Osteocyte (in vitro differentiated cells): ENCODE results near the gene GRAMD1B. TPM values are rescaled to one million over a fixed set of nuclear protein-coding genes. Genes with fewer than 3 reads are reported as not detected.

Source experiments
- DNase-seq: peaks from one replicate; pipeline ENCODE4 v3.0.0; 2021; ENCODE audit warnings: mixed read lengths; ENCODE audit not compliant: unreplicated experiment; ENCODE audit errors: extremely low spot score
- H3K27ac Mint-ChIP-seq: one replicate; pipeline ENCODE4 v1.8.0; 2021; ENCODE audit warnings: mild to moderate bottlenecking, mixed read lengths; ENCODE audit not compliant: unreplicated experiment
- H3K27me3 Mint-ChIP-seq: one replicate; pipeline ENCODE4 v1.8.0; 2021; ENCODE audit warnings: mixed read lengths; ENCODE audit not compliant: unreplicated experiment
- H3K36me3 Mint-ChIP-seq: one replicate; pipeline ENCODE4 v1.8.0; 2021; ENCODE audit warnings: mixed read lengths; ENCODE audit not compliant: unreplicated experiment
- H3K4me1 Mint-ChIP-seq: one replicate; pipeline ENCODE4 v1.8.0; 2021; ENCODE audit warnings: mixed read lengths; ENCODE audit not compliant: unreplicated experiment
- H3K4me3 Mint-ChIP-seq: one replicate; pipeline ENCODE4 v1.8.0; 2021; ENCODE audit warnings: mild to moderate bottlenecking, moderate library complexity, mixed read lengths; ENCODE audit not compliant: unreplicated experiment
- H3K9me3 Mint-ChIP-seq: one replicate; pipeline ENCODE4 v1.8.0; 2021; ENCODE audit warnings: mixed read lengths; ENCODE audit not compliant: unreplicated experiment
- CTCF ChIP-seq: fragments of 200-600 bp; sonication (generic); IDR thresholded peaks from 2 replicates; pipeline ENCODE4 v1.5.0; 2021; ENCODE audit warnings: antibody characterized with exemption, mild to moderate bottlenecking, moderate library complexity
- total RNA-seq: library from RNA; stranded (reverse); gene quantifications from 2 replicates; pipeline ENCODE4 v1.2.1, GENCODE V29; 2021

Gene GRAMD1B
- total RNA-seq, 1 donor from 2014 or later, result 1.9 TPM

DNA sequence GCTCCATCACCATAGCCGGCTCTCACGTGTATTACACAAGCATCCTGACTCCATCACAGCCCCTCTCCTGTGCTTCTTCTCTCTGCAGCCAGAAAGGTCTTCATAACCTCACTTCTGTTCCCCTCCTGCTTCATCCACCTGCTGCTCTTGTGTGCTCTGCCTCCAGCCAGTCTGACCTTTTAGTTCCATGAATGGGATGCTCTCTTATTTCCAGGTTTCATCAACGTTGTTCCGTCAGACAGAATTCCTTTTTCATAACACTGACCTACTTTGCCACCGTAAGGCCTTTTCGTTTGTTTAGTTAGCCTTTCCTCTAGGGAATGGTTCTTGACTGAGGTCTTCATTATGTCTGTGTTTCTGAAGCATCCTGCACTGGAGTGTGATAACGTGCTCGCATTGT, 18.8 kb downstream of the GRAMD1B start:
- Mint-ChIP-seq H3K4me1 (no peaks in the 10 kb centered on the region), H3K9me3 (no peaks in the 10 kb centered on the region), H3K27ac (no peak overlapping the region), H3K27me3 (no peaks in the 10 kb centered on the region), H3K4me3 (no peak overlapping the region), H3K36me3 (no peaks in the 10 kb centered on the region)
- TF ChIP-seq CTCF, result no peak
- DNase-seq, result no peak

DNA sequence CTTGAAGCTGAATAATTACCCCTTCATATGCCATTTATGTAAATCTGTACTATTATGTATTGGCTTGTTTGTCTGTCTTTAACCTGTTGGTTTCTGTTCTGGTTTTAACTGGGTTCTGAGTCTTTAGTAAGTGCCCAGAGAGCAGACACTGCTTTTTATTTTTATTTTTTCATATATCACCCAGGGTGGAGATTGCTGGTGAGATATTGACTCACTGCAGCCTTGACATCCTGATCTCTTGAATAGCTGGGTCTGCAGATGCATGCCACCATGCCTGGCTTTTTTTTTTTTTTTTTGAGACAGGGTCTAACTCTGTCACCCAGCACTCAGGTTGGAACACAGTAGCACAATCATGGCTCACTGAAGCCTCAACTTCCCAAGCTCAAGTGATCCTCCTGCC, 19.4 kb downstream of the GRAMD1B start:
- Mint-ChIP-seq H3K27me3 (no peaks in the 10 kb centered on the region), H3K9me3 (no peaks in the 10 kb centered on the region), H3K27ac (no peak overlapping the region), H3K4me3 (no peak overlapping the region), H3K4me1 (no peaks in the 10 kb centered on the region), H3K36me3 (no peaks in the 10 kb centered on the region)
- TF ChIP-seq CTCF, result no peak
- no peak for DNase-seq

- H3K27me3 Mint-ChIP-seq, result no peaks in the 10 kb centered on the region
- H3K36me3 Mint-ChIP-seq, result no peaks in the 10 kb centered on the region
- no peaks in the 10 kb centered on the region for H3K9me3 Mint-ChIP-seq
- DNase-seq, result no peak
- no peak overlapping the region for H3K4me3 Mint-ChIP-seq
- H3K27ac Mint-ChIP-seq, result no peak overlapping the region
- no peak for TF ChIP-seq CTCF
- no peaks in the 10 kb centered on the region for H3K4me1 Mint-ChIP-seq
Measured at GRCh38 chr11:123450623-123451022, 20.6 kb downstream of the GRAMD1B start.

GRCh38 chr11:123451183-123451781, 21.2 kb downstream of the GRAMD1B start:
- Mint-ChIP-seq H3K9me3 (no peaks in the 10 kb centered on the region), H3K27ac (no peak overlapping the region), H3K4me1 (no peaks in the 10 kb centered on the region), H3K4me3 (no peak overlapping the region), H3K36me3 (no peaks in the 10 kb centered on the region), H3K27me3 (no peaks in the 10 kb centered on the region)
- no peak for DNase-seq
- no peak for TF ChIP-seq CTCF

DNA sequence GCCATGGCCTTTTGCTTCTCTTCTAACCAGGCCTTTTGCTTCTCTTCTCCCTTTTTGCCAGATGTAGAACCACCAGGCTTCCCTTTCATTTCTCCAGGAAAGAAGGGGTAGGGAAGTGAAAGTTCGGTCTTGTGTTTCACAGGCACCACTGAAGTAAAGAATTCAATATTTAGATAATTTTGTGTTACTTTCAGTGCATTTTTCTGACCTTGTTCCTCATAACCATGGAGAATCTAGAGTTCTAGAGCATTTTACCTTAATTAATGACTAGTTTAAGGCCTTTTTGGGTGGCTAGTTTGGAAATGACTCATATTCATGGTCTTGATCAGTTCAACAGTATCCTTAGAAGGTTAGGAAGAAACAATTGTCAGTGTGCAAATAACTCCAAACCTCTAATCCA, 22.7 kb downstream of the GRAMD1B start:
- no peak overlapping the region for H3K4me3 Mint-ChIP-seq
- DNase-seq, result no peak
- H3K27me3 Mint-ChIP-seq, result no peaks in the 10 kb centered on the region
- no peaks in the 10 kb centered on the region for H3K9me3 Mint-ChIP-seq
- no peaks in the 10 kb centered on the region for H3K4me1 Mint-ChIP-seq
- no peak overlapping the region for H3K27ac Mint-ChIP-seq
- TF ChIP-seq CTCF, result no peak
- H3K36me3 Mint-ChIP-seq, result no peaks in the 10 kb centered on the region
